ENCODE results near the gene SLAMF1.
"Not testable (repeated sequence)": the region's sequence is repeated elsewhere in the genome, so short reads cannot be mapped to it uniquely, and the experiment has no call there.

Gene SLAMF1

GRCh38 chr1:160588468-160588867 lies 58.4 kb downstream of the SLAMF1 start:
- no peak for DNase-seq

GRCh38 chr1:160584784-160585183 lies 62.1 kb downstream of the SLAMF1 start:
- no peak for DNase-seq

- DNase-seq: not testable (repeated sequence)
Measured at GRCh38 chr1:160582976-160583375, 63.9 kb downstream of the SLAMF1 start.

- no peak for DNase-seq
Measured at GRCh38 chr1:160581961-160582360, 64.9 kb downstream of the SLAMF1 start.

GRCh38 chr1:160580221-160580812 lies 66.5 kb downstream of the SLAMF1 start:
- no peak for DNase-seq

GRCh38 chr1:160579216-160579701 lies 67.6 kb downstream of the SLAMF1 start, which contains the start of gene CD84:
Gene CD84 (minus strand): TSS chr1:160579496. CDS start chr1:160579437, 59 bp downstream.
- DNase-seq: no peak

GRCh38 chr1:160578525-160579191 lies 68.2 kb downstream of the SLAMF1 start:
- DNase-seq: no peak

- DNase-seq: no peak
Measured at GRCh38 chr1:160578175-160578524, 68.7 kb downstream of the SLAMF1 start.

- no peak for DNase-seq
Measured at GRCh38 chr1:160577671-160578070, 69.2 kb downstream of the SLAMF1 start.

GRCh38 chr1:160576884-160577283 lies 70.0 kb downstream of the SLAMF1 start:
- no peak for DNase-seq

- DNase-seq: no peak
Measured at GRCh38 chr1:160576390-160576789, 70.5 kb downstream of the SLAMF1 start.

- no peak for DNase-seq
Measured at GRCh38 chr1:160575112-160575664, 71.7 kb downstream of the SLAMF1 start.

GRCh38 chr1:160570840-160571239 lies 76.0 kb downstream of the SLAMF1 start:
- no peak for DNase-seq

GRCh38 chr1:160569806-160570205 lies 77.0 kb downstream of the SLAMF1 start:
- DNase-seq: no peak

GRCh38 chr1:160567858-160568682 lies 78.8 kb downstream of the SLAMF1 start:
- DNase-seq: no peak

- DNase-seq: no peak
Measured at GRCh38 chr1:160567341-160567740, 79.5 kb downstream of the SLAMF1 start.

- no peak for DNase-seq
Measured at GRCh38 chr1:160565564-160565963, 81.3 kb downstream of the SLAMF1 start.

GRCh38 chr1:160563230-160563629 lies 83.6 kb downstream of the SLAMF1 start:
- DNase-seq: not testable (repeated sequence)

GRCh38 chr1:160562745-160563144 lies 84.1 kb downstream of the SLAMF1 start:
- DNase-seq: not testable (repeated sequence)

- DNase-seq: no peak
Measured at GRCh38 chr1:160560806-160561205, 86.0 kb downstream of the SLAMF1 start.

GRCh38 chr1:160560045-160560705 lies 86.7 kb downstream of the SLAMF1 start:
- no peak for DNase-seq

GRCh38 chr1:160559437-160559836 lies 87.4 kb downstream of the SLAMF1 start:
- not testable (repeated sequence) for DNase-seq

Measured in NCI-H1436 (cell line).